GM18505 (cell line): Measurements from ENCODE around the gene SDR42E1.
"Not testable (repeated sequence)": the region's sequence is repeated elsewhere in the genome, so short reads cannot be mapped to it uniquely, and the experiment has no call there.

Experiments
- ATAC-seq: cut with Tn5 transposase; IDR thresholded peaks from one replicate; pipeline ENCODE4 v1.9.1; 2021; ENCODE audit not compliant: unreplicated experiment
- POLR2A ChIP-seq: IDR thresholded peaks from 4 replicates; pipeline ENCODE4 v1.6.1; 2011; ENCODE audit warnings: borderline replicate concordance; ENCODE audit not compliant: insufficient read depth, insufficient read length; ENCODE audit errors: extremely low read depth

Gene SDR42E1

GRCh38 chr16:82031116-82032084 is 20.1 kb upstream of the SDR42E1 start:
- ATAC-seq, result no peak
- no peak for TF ChIP-seq POLR2A

GRCh38 chr16:82027629-82028064 is 16.4 kb upstream of the SDR42E1 start:
- TF ChIP-seq POLR2A, result no peak
- no peak for ATAC-seq

GRCh38 chr16:82024883-82025282 is 13.6 kb upstream of the SDR42E1 start:
- TF ChIP-seq POLR2A, result no peak
- no peak for ATAC-seq

- no peak for ATAC-seq
- TF ChIP-seq POLR2A, result no peak
These were observed 13.0 kb upstream of the SDR42E1 start for GRCh38 chr16:82024316-82024715.

- ATAC-seq, result no peak
- TF ChIP-seq POLR2A, result no peak
These were observed 11.9 kb upstream of the SDR42E1 start for GRCh38 chr16:82023206-82023605.

GRCh38 chr16:82020051-82020450 is 8.8 kb upstream of the SDR42E1 start:
- no peak for TF ChIP-seq POLR2A
- no peak for ATAC-seq

- no peak for TF ChIP-seq POLR2A
- ATAC-seq, result no peak
These were observed 8.3 kb upstream of the SDR42E1 start for GRCh38 chr16:82019535-82019934.

- TF ChIP-seq POLR2A, result no peak
- no peak for ATAC-seq
These were observed 6.8 kb upstream of the SDR42E1 start for GRCh38 chr16:82017911-82018568.

GRCh38 chr16:82016964-82017363 is 5.7 kb upstream of the SDR42E1 start:
- no peak for ATAC-seq
- TF ChIP-seq POLR2A, result no peak

GRCh38 chr16:82016263-82016662 is 5.0 kb upstream of the SDR42E1 start:
- TF ChIP-seq POLR2A, result no peak
- no peak for ATAC-seq

- no peak for TF ChIP-seq POLR2A
- ATAC-seq, result no peak
These were observed 1.9 kb upstream of the SDR42E1 start for GRCh38 chr16:82013139-82013538.

- no peak for ATAC-seq
- no peak for TF ChIP-seq POLR2A
These were observed 621 bp downstream of the SDR42E1 start for GRCh38 chr16:82010649-82011048.

- ATAC-seq, result not testable (repeated sequence)
These were observed 1.5 kb downstream of the SDR42E1 start for GRCh38 chr16:82009789-82010188.

GRCh38 chr16:82008957-82009592 is 2.2 kb downstream of the SDR42E1 start:
- ATAC-seq, result no peak
- TF ChIP-seq POLR2A, result no peak

GRCh38 chr16:82007189-82007588 is 4.1 kb downstream of the SDR42E1 start:
- TF ChIP-seq POLR2A, result no peak
- no peak for ATAC-seq
